ENCODE data around the gene ATXN7. TPM values are rescaled to one million over a fixed set of nuclear protein-coding genes. Genes with fewer than 3 reads are reported as not detected.

Gene ATXN7
- total RNA-seq, 2 experiments from 2014 or later, result 289 to 304 TPM

DNA sequence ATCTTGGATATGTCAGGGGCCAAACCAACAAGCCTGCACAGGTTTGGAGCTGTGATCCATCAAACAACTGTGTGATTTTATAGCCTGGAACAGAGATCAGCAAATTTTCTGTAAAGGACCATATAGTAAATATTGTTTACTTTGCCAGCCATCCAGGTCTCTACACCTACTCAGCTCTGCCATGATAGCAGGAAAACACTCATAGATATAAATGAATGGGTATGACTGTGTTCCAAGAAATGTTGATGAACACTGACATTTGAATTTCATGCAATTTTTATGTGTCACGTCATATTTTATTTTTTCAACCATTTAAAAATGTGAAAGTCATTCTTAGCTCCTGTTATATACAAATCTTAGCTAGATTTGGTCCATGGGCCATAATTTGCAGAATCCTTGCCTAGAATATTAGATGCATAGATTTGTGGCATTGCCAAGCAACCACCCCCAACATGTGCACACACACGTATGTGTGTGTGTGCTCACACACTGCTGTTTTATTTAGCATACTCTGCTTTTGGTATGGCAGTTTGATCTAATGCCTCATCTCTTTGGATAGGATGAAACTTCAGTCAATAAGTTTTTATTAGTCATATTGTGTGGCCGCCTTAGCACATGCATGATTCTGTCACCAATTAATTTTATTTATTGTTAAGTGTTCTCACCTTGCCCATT lies 6.4 kb downstream of the ATXN7 start:
- Histone ChIP-seq H3K9me3 (ENCODE audit: control insufficient read depth in 1 of 2, insufficient read depth in 1 of 2, low read length in 2 of 2) (no peaks in the 10 kb centered on the region), H3K4me3 (ENCODE audit: low read length) (no peak overlapping the region), H3K27ac (ENCODE audit: low read depth in 1 of 2, low read length in 2 of 2) (no peak overlapping the region), H3K4me1 (ENCODE audit: insufficient read depth, low read length) (peaks cover 8% of the 10 kb centered on the region), H3K36me3 (ENCODE audit: insufficient read depth, low read length) (peaks cover 5% of the 10 kb centered on the region), H3K27me3 (ENCODE audit: control insufficient read depth in 1 of 2, insufficient read depth in 2 of 2, low read length in 2 of 2) (no peaks in the 10 kb centered on the region)
- CTCF ChIA-PET, result interaction anchor here (0.8 to 1.3 kb wide), 2 partner anchors 15 to 47 kb away, joined by 3 to 4 read pairs; no protein-coding TSS in a partner anchor
- intact Hi-C loops (cut with DNase I, micrococcal nuclease), result no loop called here
- Mint-ChIP-seq H3K36me3 (ENCODE audit: low read depth) (peaks cover 11% of the 10 kb centered on the region), H3K27ac (no peak overlapping the region), H3K4me1 (ENCODE audit: low read depth) (peaks cover 69% of the 10 kb centered on the region), H3K4me3 (no peak overlapping the region), H3K27me3 (no peaks in the 10 kb centered on the region), H3K9me3 (no peaks in the 10 kb centered on the region)
- TF ChIP-seq, protein P1, sequence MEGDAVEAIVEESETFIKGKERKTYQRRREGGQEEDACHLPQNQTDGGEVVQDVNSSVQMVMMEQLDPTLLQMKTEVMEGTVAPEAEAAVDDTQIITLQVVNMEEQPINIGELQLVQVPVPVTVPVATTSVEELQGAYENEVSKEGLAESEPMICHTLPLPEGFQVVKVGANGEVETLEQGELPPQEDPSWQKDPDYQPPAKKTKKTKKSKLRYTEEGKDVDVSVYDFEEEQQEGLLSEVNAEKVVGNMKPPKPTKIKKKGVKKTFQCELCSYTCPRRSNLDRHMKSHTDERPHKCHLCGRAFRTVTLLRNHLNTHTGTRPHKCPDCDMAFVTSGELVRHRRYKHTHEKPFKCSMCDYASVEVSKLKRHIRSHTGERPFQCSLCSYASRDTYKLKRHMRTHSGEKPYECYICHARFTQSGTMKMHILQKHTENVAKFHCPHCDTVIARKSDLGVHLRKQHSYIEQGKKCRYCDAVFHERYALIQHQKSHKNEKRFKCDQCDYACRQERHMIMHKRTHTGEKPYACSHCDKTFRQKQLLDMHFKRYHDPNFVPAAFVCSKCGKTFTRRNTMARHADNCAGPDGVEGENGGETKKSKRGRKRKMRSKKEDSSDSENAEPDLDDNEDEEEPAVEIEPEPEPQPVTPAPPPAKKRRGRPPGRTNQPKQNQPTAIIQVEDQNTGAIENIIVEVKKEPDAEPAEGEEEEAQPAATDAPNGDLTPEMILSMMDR (IDR thresholded peaks at IDR 0.05), result no peak
- no peak for DNase-seq
- POLR2A ChIA-PET, result no interaction called here
- no peak for ATAC-seq (ENCODE audit: poor library complexity)

DNA sequence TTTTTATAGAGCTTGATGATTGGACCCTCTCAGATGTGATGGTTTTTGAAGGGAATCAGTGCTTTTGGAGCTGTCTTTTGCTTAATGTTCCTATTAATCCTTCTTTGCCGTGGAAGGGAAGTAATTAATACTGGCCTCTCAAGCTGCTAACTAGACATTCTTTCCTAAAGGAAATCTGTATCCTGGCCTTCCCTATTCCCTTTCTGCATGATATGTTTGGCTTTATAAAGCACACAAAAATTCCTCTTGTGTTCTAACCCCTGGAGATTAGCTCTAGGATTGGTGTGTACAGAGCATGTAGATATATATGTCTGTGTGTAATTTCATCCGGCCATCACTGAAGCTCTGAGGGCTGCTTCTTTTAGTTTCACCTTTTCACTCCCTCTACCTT lies 6.9 kb downstream of the ATXN7 start:
- H3K27ac Mint-ChIP-seq, result no peak overlapping the region
- TF ChIP-seq, protein P1 (IDR thresholded peaks at IDR 0.05), result no peak
- Histone ChIP-seq H3K27ac (ENCODE audit: low read depth in 1 of 2, low read length in 2 of 2) (no peak overlapping the region), H3K4me3 (ENCODE audit: low read length) (no peak overlapping the region), H3K36me3 (ENCODE audit: insufficient read depth, low read length) (peaks cover 5% of the 10 kb centered on the region), H3K9me3 (ENCODE audit: control insufficient read depth in 1 of 2, insufficient read depth in 1 of 2, low read length in 2 of 2) (no peaks in the 10 kb centered on the region), H3K4me1 (ENCODE audit: insufficient read depth, low read length) (peaks cover 3% of the 10 kb centered on the region), H3K27me3 (ENCODE audit: control insufficient read depth in 1 of 2, insufficient read depth in 2 of 2, low read length in 2 of 2) (no peaks in the 10 kb centered on the region)
- no peaks in the 10 kb centered on the region for H3K27me3 Mint-ChIP-seq
- CTCF ChIA-PET, result interaction anchor here (1.3 kb wide), 1 partner anchor 47 kb away, joined by 3 read pairs; no protein-coding TSS in a partner anchor
- POLR2A ChIA-PET, result no interaction called here
- no peak overlapping the region for H3K4me3 Mint-ChIP-seq
- intact Hi-C loops (cut with DNase I, micrococcal nuclease), result no loop called here
- DNase-seq (no peak), ATAC-seq (ENCODE audit: poor library complexity) (no peak)
- H3K36me3 Mint-ChIP-seq (ENCODE audit: low read depth), result peaks cover 8% of the 10 kb centered on the region
- no peaks in the 10 kb centered on the region for H3K9me3 Mint-ChIP-seq
- H3K4me1 Mint-ChIP-seq (ENCODE audit: low read depth), result peaks cover 69% of the 10 kb centered on the region

DNA sequence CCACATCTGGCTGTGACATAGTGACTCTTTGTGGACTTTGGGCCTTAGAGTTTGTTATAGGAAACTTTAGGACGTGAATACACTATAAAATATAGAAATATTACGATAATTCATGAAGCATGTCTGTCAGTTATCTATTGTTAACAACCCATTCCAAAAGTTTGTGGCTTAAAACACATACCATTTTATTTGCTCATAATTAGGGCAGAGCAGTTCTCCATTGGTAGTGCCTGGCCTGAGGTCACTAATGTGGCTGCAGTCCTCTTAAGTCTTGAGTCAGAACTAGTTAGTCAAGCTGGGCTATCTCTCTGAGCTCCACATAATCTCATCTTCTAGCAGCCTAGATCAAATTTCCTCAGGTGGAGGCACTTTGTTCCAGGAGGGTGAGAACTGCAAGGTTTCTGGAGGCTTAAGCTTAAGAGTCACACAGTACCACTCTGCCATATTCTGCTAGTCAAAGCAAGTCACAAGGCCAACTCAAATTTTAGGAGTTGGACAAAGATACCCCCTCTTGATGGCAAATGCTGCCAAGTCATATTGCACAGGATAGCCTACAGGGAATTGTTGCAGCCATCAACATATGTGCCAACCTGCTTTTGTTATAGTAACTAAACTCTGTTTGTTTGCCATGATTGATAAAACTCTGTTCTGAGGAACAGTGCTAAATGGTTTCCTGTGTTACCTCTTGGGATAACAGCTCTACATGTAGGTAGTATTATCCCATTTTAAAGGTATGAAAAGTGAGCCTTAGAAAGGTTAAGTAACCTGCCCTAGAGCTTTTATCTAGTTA lies 8.7 kb downstream of the ATXN7 start:
- Histone ChIP-seq H3K27me3 (ENCODE audit: control insufficient read depth in 1 of 2, insufficient read depth in 2 of 2, low read length in 2 of 2) (no peaks in the 10 kb centered on the region), H3K4me3 (ENCODE audit: low read length) (no peak overlapping the region), H3K9me3 (ENCODE audit: control insufficient read depth in 1 of 2, insufficient read depth in 1 of 2, low read length in 2 of 2) (no peaks in the 10 kb centered on the region), H3K27ac (ENCODE audit: low read depth in 1 of 2, low read length in 2 of 2) (no peak overlapping the region), H3K36me3 (ENCODE audit: insufficient read depth, low read length) (peaks cover 5% of the 10 kb centered on the region), H3K4me1 (ENCODE audit: insufficient read depth, low read length) (peaks cover 4% of the 10 kb centered on the region)
- no peaks in the 10 kb centered on the region for H3K27me3 Mint-ChIP-seq
- TF ChIP-seq, protein P1 (IDR thresholded peaks at IDR 0.05), result no peak
- ChIA-PET POLR2A (interaction anchor here (1.0 kb wide), 1 partner anchor 39 kb away, joined by 3 read pairs; no protein-coding TSS in a partner anchor), CTCF (interaction anchor here (1.4 kb wide), 1 partner anchor 159 kb away, joined by 3 read pairs; no protein-coding TSS in a partner anchor)
- ATAC-seq (ENCODE audit: poor library complexity) (no peak), DNase-seq (no peak)
- intact Hi-C loops (cut with DNase I, micrococcal nuclease), result no loop called here
- no peaks in the 10 kb centered on the region for H3K9me3 Mint-ChIP-seq
- peaks cover 77% of the 10 kb centered on the region for H3K4me1 Mint-ChIP-seq (ENCODE audit: low read depth)
- no peak overlapping the region for H3K4me3 Mint-ChIP-seq
- H3K36me3 Mint-ChIP-seq (ENCODE audit: low read depth), result peaks cover 4% of the 10 kb centered on the region
- H3K27ac Mint-ChIP-seq, result no peak overlapping the region

Measured in CD4-positive, alpha-beta T cell (primary cell).